ENCODE measurements around the gene NTSR2. TPM values are rescaled to one million over a fixed set of nuclear protein-coding genes. Genes with fewer than 3 reads are reported as not detected.

Gene NTSR2
- polyA plus RNA-seq, 1 donor = not detected

- WGBS (ENCODE audit: insufficient coverage, low lambda C conversion rate) = 80% methylated on average over 3 of the region's 11 CpGs
- Histone ChIP-seq H3K9me3 (ENCODE audit: control insufficient read depth, low read depth, low read length) (peaks cover 3% of the 10 kb centered on the region), H3K4me1 (ENCODE audit: control insufficient read depth, insufficient read depth, low read length) (no peaks in the 10 kb centered on the region), H3K27ac (ENCODE audit: low read length) (no peak overlapping the region), H3K4me3 (ENCODE audit: low read length) (no peak overlapping the region), H3K27me3 (ENCODE audit: control insufficient read depth, insufficient read depth, low read length) (no peaks in the 10 kb centered on the region), H3K36me3 (ENCODE audit: control insufficient read depth, insufficient read depth, low read length) (peaks cover 2% of the 10 kb centered on the region)
- no peak for DNase-seq
Measured at GRCh38 chr2:11629215-11629614, 40.8 kb downstream of the NTSR2 start.

- Histone ChIP-seq H3K4me3 (ENCODE audit: low read length) (no peak overlapping the region), H3K36me3 (ENCODE audit: control insufficient read depth, insufficient read depth, low read length) (peaks cover 2% of the 10 kb centered on the region), H3K9me3 (ENCODE audit: control insufficient read depth, low read depth, low read length) (peaks cover 3% of the 10 kb centered on the region), H3K4me1 (ENCODE audit: control insufficient read depth, insufficient read depth, low read length) (no peaks in the 10 kb centered on the region), H3K27me3 (ENCODE audit: control insufficient read depth, insufficient read depth, low read length) (no peaks in the 10 kb centered on the region), H3K27ac (ENCODE audit: low read length) (no peak overlapping the region)
- 100% methylated on average over 1 of the region's 9 CpGs for WGBS (ENCODE audit: insufficient coverage, low lambda C conversion rate)
- DNase-seq = no peak
Measured at GRCh38 chr2:11628675-11629074, 41.3 kb downstream of the NTSR2 start.

GRCh38 chr2:11625671-11626070, 44.3 kb downstream of the NTSR2 start:
- no peak for DNase-seq
- H3K36me3 ChIP-seq (ENCODE audit: control insufficient read depth, insufficient read depth, low read length) = peaks cover 2% of the 10 kb centered on the region
- H3K9me3 ChIP-seq (ENCODE audit: control insufficient read depth, low read depth, low read length) = peaks cover 3% of the 10 kb centered on the region
- no peaks in the 10 kb centered on the region for H3K4me1 ChIP-seq (ENCODE audit: control insufficient read depth, insufficient read depth, low read length)
- H3K27ac ChIP-seq (ENCODE audit: low read length) = no peak overlapping the region
- H3K4me3 ChIP-seq (ENCODE audit: low read length) = no peak overlapping the region
- WGBS (ENCODE audit: insufficient coverage, low lambda C conversion rate) = 100% methylated on average over 5 of the region's 10 CpGs
- no peaks in the 10 kb centered on the region for H3K27me3 ChIP-seq (ENCODE audit: control insufficient read depth, insufficient read depth, low read length)

GRCh38 chr2:11624893-11625292, 45.1 kb downstream of the NTSR2 start:
- WGBS (ENCODE audit: insufficient coverage, low lambda C conversion rate) = 100% methylated on average over 2 of the region's 10 CpGs
- DNase-seq = no peak
- peaks cover 2% of the 10 kb centered on the region for H3K36me3 ChIP-seq (ENCODE audit: control insufficient read depth, insufficient read depth, low read length)
- peaks cover 3% of the 10 kb centered on the region for H3K9me3 ChIP-seq (ENCODE audit: control insufficient read depth, low read depth, low read length)
- no peaks in the 10 kb centered on the region for H3K4me1 ChIP-seq (ENCODE audit: control insufficient read depth, insufficient read depth, low read length)
- H3K4me3 ChIP-seq (ENCODE audit: low read length) = no peak overlapping the region
- no peaks in the 10 kb centered on the region for H3K27me3 ChIP-seq (ENCODE audit: control insufficient read depth, insufficient read depth, low read length)
- H3K27ac ChIP-seq (ENCODE audit: low read length) = no peak overlapping the region

- Histone ChIP-seq H3K27me3 (ENCODE audit: control insufficient read depth, insufficient read depth, low read length) (no peaks in the 10 kb centered on the region), H3K4me3 (ENCODE audit: low read length) (no peak overlapping the region), H3K4me1 (ENCODE audit: control insufficient read depth, insufficient read depth, low read length) (no peaks in the 10 kb centered on the region), H3K27ac (ENCODE audit: low read length) (no peak overlapping the region), H3K9me3 (ENCODE audit: control insufficient read depth, low read depth, low read length) (peaks cover 3% of the 10 kb centered on the region), H3K36me3 (ENCODE audit: control insufficient read depth, insufficient read depth, low read length) (peaks cover 2% of the 10 kb centered on the region)
- WGBS (ENCODE audit: insufficient coverage, low lambda C conversion rate) = no CpG with 5 or more reads among the region's 1 CpG
- DNase-seq = no peak
Measured at GRCh38 chr2:11622611-11623010, 47.4 kb downstream of the NTSR2 start.

GRCh38 chr2:11621410-11621809, 48.6 kb downstream of the NTSR2 start:
- H3K27me3 ChIP-seq (ENCODE audit: control insufficient read depth, insufficient read depth, low read length) = no peaks in the 10 kb centered on the region
- peaks cover 2% of the 10 kb centered on the region for H3K36me3 ChIP-seq (ENCODE audit: control insufficient read depth, insufficient read depth, low read length)
- no CpG with 5 or more reads among the region's 2 CpGs for WGBS (ENCODE audit: insufficient coverage, low lambda C conversion rate)
- H3K4me1 ChIP-seq (ENCODE audit: control insufficient read depth, insufficient read depth, low read length) = no peaks in the 10 kb centered on the region
- H3K27ac ChIP-seq (ENCODE audit: low read length) = no peak overlapping the region
- H3K9me3 ChIP-seq (ENCODE audit: control insufficient read depth, low read depth, low read length) = no peaks in the 10 kb centered on the region
- DNase-seq = no peak
- H3K4me3 ChIP-seq (ENCODE audit: low read length) = no peak overlapping the region

GRCh38 chr2:11618708-11619062, 51.3 kb downstream of the NTSR2 start:
- Histone ChIP-seq H3K27me3 (ENCODE audit: control insufficient read depth, insufficient read depth, low read length) (no peaks in the 10 kb centered on the region), H3K9me3 (ENCODE audit: control insufficient read depth, low read depth, low read length) (no peaks in the 10 kb centered on the region), H3K4me3 (ENCODE audit: low read length) (no peak overlapping the region), H3K36me3 (ENCODE audit: control insufficient read depth, insufficient read depth, low read length) (no peaks in the 10 kb centered on the region), H3K27ac (ENCODE audit: low read length) (no peak overlapping the region), H3K4me1 (ENCODE audit: control insufficient read depth, insufficient read depth, low read length) (no peaks in the 10 kb centered on the region)
- no peak for DNase-seq
- WGBS (ENCODE audit: insufficient coverage, low lambda C conversion rate) = no CpG with 5 or more reads among the region's 20 CpGs

- no CpG with 5 or more reads among the region's 33 CpGs for WGBS (ENCODE audit: insufficient coverage, low lambda C conversion rate)
- Histone ChIP-seq H3K4me1 (ENCODE audit: control insufficient read depth, insufficient read depth, low read length) (no peaks in the 10 kb centered on the region), H3K27me3 (ENCODE audit: control insufficient read depth, insufficient read depth, low read length) (no peaks in the 10 kb centered on the region), H3K4me3 (ENCODE audit: low read length) (no peak overlapping the region), H3K27ac (ENCODE audit: low read length) (no peak overlapping the region), H3K36me3 (ENCODE audit: control insufficient read depth, insufficient read depth, low read length) (no peaks in the 10 kb centered on the region), H3K9me3 (ENCODE audit: control insufficient read depth, low read depth, low read length) (no peaks in the 10 kb centered on the region)
- no peak for DNase-seq
Measured at GRCh38 chr2:11617984-11618707, 51.8 kb downstream of the NTSR2 start.

- no peak overlapping the region for H3K27ac ChIP-seq (ENCODE audit: low read length)
- DNase-seq = no peak
- H3K36me3 ChIP-seq (ENCODE audit: control insufficient read depth, insufficient read depth, low read length) = no peaks in the 10 kb centered on the region
- no peak overlapping the region for H3K4me3 ChIP-seq (ENCODE audit: low read length)
- WGBS (ENCODE audit: insufficient coverage, low lambda C conversion rate) = no CpG with 5 or more reads among the region's 14 CpGs
- no peaks in the 10 kb centered on the region for H3K27me3 ChIP-seq (ENCODE audit: control insufficient read depth, insufficient read depth, low read length)
- no peaks in the 10 kb centered on the region for H3K9me3 ChIP-seq (ENCODE audit: control insufficient read depth, low read depth, low read length)
- H3K4me1 ChIP-seq (ENCODE audit: control insufficient read depth, insufficient read depth, low read length) = no peaks in the 10 kb centered on the region
Measured at GRCh38 chr2:11617527-11617926, 52.5 kb downstream of the NTSR2 start.

- H3K9me3 ChIP-seq (ENCODE audit: control insufficient read depth, low read depth, low read length) = no peaks in the 10 kb centered on the region
- no peak overlapping the region for H3K27ac ChIP-seq (ENCODE audit: low read length)
- H3K4me3 ChIP-seq (ENCODE audit: low read length) = no peak overlapping the region
- no peaks in the 10 kb centered on the region for H3K4me1 ChIP-seq (ENCODE audit: control insufficient read depth, insufficient read depth, low read length)
- no CpG with 5 or more reads among the region's 19 CpGs for WGBS (ENCODE audit: insufficient coverage, low lambda C conversion rate)
- no peaks in the 10 kb centered on the region for H3K36me3 ChIP-seq (ENCODE audit: control insufficient read depth, insufficient read depth, low read length)
- no peaks in the 10 kb centered on the region for H3K27me3 ChIP-seq (ENCODE audit: control insufficient read depth, insufficient read depth, low read length)
- DNase-seq = no peak
Measured at GRCh38 chr2:11616851-11617415, 53.1 kb downstream of the NTSR2 start.
